H7 (cell line): ENCODE data around the gene ATOH7. TPM values are rescaled to one million over a fixed set of nuclear protein-coding genes. Genes with fewer than 3 reads are reported as not detected.
"Not testable (repeated sequence)": the region's sequence is repeated elsewhere in the genome, so short reads cannot be mapped to it uniquely, and the experiment has no call there.

Experiments
- DNase-seq: peaks from one replicate; pipeline ENCODE4 v3.0.0; 2012
- H3K27me3 ChIP-seq: 2 replicates; pipeline ENCODE4 v1.6.0; 2011; ENCODE audit warnings: mild to moderate bottlenecking, low read length; ENCODE audit not compliant: control insufficient read depth, insufficient read depth
- H3K36me3 ChIP-seq: replicated peaks from 2 replicates; pipeline ENCODE4 v1.5.1; 2011; ENCODE audit warnings: low read length; ENCODE audit not compliant: control insufficient read depth, insufficient read depth
- H3K4me3 ChIP-seq: 2 replicates; pipeline ENCODE4 v1.5.1; 2011; ENCODE audit warnings: low read depth, mild to moderate bottlenecking, control low read depth, low read length, moderate library complexity; ENCODE audit not compliant: insufficient read depth
- total RNA-seq: library from RNA; depleted of rRNA; stranded (reverse); fragments of >200 nt; shearing (Covaris generic); gene quantifications from 2 replicates; pipeline ENCODE4 v1.2.3, GENCODE V29; 2014

Gene ATOH7
- total RNA-seq, 1 experiment from 2014 or later: not detected

DNA sequence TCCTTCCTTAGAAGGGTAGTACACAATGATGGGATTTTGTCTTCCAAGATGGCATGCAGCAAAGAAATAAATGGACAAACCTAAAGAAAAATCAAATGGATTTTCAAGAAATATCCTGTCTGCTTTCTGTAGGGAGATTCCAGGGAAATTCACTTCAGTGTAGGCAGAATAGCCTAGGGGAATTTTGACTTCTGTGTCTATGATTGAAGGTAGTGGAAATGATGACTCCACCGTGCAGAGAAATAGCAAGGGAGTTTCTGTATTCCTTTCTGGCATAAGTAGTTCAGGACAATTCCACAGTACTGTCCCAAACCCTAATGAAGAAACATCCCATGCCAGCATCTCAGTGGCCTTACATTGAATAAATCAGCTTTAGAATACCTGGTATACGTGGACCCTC, 9.5 kb downstream of the ATOH7 start:
- Histone ChIP-seq H3K27me3 (no peaks in the 10 kb centered on the region), H3K36me3 (no peaks in the 10 kb centered on the region)

DNA sequence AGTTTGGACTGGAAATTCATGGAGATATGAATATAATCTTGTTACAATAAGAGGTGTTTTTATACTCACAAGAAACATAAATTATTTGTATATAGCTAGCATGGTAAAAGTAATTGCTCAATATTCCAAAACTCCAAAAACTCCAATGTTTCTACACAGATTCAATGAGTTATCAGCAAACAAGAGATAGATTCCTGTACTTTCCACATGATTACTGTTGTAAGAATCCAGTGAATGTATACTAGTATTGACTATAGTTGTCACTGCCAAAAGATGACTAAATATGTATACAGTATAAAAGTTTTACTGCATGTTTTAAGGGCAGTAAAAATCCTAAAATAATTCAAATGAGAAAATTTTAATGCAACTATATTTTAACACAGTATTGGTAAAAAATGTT, 10.7 kb downstream of the ATOH7 start:
- Histone ChIP-seq H3K27me3 (no peaks in the 10 kb centered on the region), H3K36me3 (no peaks in the 10 kb centered on the region), H3K4me3 (no peak overlapping the region)
- no peak for DNase-seq

More for the DNA sequence above, 9.5 kb downstream of the ATOH7 start:
- no peak for DNase-seq
- no peak overlapping the region for H3K4me3 ChIP-seq

GRCh38 chr10:68218786-68219185, 13.1 kb downstream of the ATOH7 start:
- DNase-seq: no peak
- Histone ChIP-seq H3K36me3 (no peaks in the 10 kb centered on the region), H3K27me3 (no peaks in the 10 kb centered on the region), H3K4me3 (no peak overlapping the region)

GRCh38 chr10:68212721-68213352, 19.1 kb downstream of the ATOH7 start:
- DNase-seq: peak; percentile 19
- H3K27me3 ChIP-seq: no peaks in the 10 kb centered on the region
- no peak overlapping the region for H3K4me3 ChIP-seq
- no peaks in the 10 kb centered on the region for H3K36me3 ChIP-seq

GRCh38 chr10:68211669-68212068, 20.2 kb downstream of the ATOH7 start:
- H3K36me3 ChIP-seq: no peaks in the 10 kb centered on the region
- H3K27me3 ChIP-seq: no peaks in the 10 kb centered on the region
- DNase-seq: no peak
- H3K4me3 ChIP-seq: no peak overlapping the region

DNA sequence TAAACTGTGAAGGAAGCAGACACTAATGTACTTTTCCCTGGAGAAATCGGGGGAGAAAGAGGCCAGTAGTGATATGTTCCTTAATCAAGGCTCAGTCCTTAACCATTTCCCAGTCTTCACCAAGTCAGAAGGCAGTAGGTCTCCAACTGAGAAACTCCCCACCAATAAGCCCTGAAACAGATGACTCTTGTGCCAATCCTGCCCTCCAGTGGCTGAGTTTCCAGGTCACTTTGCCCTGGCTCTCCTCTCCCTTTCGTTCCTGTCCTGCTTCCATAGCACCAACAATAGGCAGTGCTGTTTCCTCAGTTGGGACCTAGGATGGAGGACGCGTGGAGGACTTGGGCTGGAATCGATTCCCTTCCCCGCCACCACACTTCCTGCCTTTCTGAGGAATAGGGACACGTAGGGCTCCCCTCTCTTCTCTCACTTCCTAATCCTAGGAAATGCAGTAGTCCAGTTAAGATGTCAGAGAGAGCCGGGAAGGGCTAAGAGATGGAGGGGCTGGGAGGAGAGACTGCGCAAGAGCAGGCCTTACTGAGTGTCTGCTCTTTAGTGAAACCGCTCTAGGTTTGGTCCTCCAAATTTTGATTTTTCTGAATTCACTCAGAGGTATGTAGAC, 23.4 kb downstream of the ATOH7 start:
- peak; percentile 67 for DNase-seq
- Histone ChIP-seq H3K36me3 (no peaks in the 10 kb centered on the region), H3K4me3 (no peak overlapping the region), H3K27me3 (no peaks in the 10 kb centered on the region)

GRCh38 chr10:68202960-68203353, 29.0 kb downstream of the ATOH7 start:
- Histone ChIP-seq H3K36me3 (no peaks in the 10 kb centered on the region), H3K27me3 (no peaks in the 10 kb centered on the region), H3K4me3 (no peak overlapping the region)
- no peak for DNase-seq

GRCh38 chr10:68196701-68197100, 35.2 kb downstream of the ATOH7 start:
- no peaks in the 10 kb centered on the region for H3K36me3 ChIP-seq
- DNase-seq: no peak
- H3K27me3 ChIP-seq: no peaks in the 10 kb centered on the region
- H3K4me3 ChIP-seq: no peak overlapping the region

DNA sequence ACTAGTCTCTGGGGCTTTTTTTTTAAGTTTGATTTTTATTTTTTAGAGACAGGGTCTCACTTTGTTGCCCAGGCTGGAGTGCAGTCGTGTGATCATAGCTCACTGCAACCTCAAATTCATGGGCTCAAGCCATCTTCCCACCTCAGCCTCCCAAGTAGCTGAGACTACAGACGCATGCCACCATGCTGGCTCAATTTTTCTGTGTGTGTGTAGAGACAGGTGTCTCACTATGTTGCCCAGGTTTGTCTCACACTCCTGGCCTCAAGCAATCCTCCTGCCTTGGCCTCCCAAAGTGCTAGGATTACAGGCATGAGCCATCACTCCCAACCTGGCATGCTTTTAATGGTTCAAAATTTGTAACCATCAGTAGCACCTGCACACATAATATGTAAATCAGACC, 36.1 kb downstream of the ATOH7 start:
- not testable (repeated sequence) for H3K4me3 ChIP-seq, H3K27me3 ChIP-seq, DNase-seq

DNA sequence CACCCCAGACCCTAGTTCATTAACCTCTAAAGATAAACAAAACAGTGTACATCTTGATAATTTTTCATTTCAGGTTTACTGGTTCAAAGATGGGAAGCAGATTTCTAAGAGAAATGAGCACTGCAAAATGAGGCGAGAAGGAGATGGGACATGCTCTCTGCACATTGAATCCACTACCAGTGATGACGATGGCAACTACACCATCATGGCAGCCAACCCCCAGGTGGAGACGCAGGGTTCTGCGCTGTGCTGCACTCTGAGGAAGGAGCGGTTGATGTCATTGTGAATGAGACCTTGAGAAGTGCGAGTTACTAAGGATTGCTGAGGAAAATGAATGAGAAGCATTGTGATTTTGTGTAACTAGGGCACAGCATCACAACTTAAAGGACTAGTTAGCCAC, 37.6 kb downstream of the ATOH7 start:
- no peak for DNase-seq
- H3K36me3 ChIP-seq: no peaks in the 10 kb centered on the region
- H3K4me3 ChIP-seq: no peak overlapping the region
- no peaks in the 10 kb centered on the region for H3K27me3 ChIP-seq

More for the DNA sequence above, 36.1 kb downstream of the ATOH7 start:
- H3K36me3 ChIP-seq: not testable (repeated sequence)

DNA sequence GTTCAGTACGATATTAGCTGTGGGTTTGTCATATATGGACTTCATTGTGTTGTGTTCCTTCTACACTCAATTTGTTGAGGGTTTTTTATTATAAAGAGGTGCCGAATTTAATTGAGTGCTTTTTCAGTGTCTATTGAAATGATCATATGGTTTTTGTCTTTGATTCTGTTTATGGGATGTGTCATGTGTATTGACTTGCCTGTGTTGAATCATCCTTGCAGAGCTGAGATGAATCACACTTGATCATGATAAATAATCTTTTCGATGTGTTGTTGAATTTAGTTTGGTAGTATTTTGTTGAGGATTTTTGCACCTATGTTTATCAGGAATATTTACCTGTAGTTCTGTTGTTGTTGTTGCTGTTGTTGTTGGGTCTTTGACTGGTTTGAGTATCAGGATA, 39.8 kb downstream of the ATOH7 start:
- no peak for DNase-seq
- Histone ChIP-seq H3K27me3 (no peaks in the 10 kb centered on the region), H3K36me3 (no peaks in the 10 kb centered on the region), H3K4me3 (no peak overlapping the region)

GRCh38 chr10:68188835-68189234, 43.1 kb downstream of the ATOH7 start:
- no peak for DNase-seq
- Histone ChIP-seq H3K36me3 (no peaks in the 10 kb centered on the region), H3K27me3 (no peaks in the 10 kb centered on the region), H3K4me3 (no peak overlapping the region)

DNA sequence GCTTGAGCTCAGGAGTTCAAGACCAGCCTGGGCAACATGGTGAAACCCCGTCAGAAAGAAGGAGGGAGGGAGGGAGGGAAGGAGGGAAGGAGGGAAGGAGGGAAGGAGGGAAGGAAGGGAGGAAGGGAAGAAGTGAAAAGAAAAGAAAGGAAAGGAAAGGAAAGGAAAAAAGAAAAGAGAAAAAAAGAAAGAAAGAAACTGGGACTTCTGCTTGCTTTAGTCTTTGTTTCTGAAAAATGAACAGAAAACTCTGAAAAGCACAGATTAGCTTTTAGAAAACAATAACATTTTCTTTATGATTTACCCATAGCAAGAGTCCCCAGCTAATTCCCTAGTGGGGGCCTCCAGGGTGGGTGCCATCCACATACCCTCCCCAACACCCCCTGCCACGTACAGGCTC, 46.8 kb downstream of the ATOH7 start:
- DNase-seq: no peak
- no peak overlapping the region for H3K4me3 ChIP-seq
- no peaks in the 10 kb centered on the region for H3K36me3 ChIP-seq
- H3K27me3 ChIP-seq: no peaks in the 10 kb centered on the region

DNA sequence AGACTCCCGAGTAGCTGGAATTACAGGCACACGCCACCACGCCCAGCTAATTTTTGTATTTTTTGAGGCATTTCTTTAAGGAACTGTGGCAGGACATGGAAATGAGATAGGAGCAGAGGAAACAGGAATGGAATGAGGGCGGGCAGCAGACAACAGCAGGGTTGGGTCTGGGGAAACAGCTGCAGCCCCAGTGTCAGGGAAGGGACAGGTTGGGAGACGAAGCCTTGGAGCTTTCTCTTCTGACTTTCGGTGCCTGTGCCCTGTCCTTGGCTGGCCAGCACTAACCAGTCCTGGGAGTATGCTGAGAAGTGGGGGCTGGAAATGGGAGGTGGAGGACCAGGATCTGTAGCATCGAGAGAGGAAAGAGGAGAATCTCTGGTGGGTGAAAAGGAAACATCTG, 47.4 kb downstream of the ATOH7 start:
- DNase-seq: no peak
- no peak overlapping the region for H3K4me3 ChIP-seq
- H3K27me3 ChIP-seq: no peaks in the 10 kb centered on the region
- no peaks in the 10 kb centered on the region for H3K36me3 ChIP-seq
